Testis (tissue), 2 donors: ENCODE measurements around the gene POU6F2.

Experiments
- POLR2A ChIP-seq: fragments of 450-650 bp; IDR thresholded peaks from one replicate; pipeline ENCODE4 v1.6.1; 2017; ENCODE audit warnings: antibody characterized with exemption, mild to moderate bottlenecking, moderate library complexity
- TF ChIP-seq, protein P1 (sequence below), 3 experiments: fragments of 450-650 bp in 2 of 3; fragments of 200-600 bp in 1 of 3; sonication (generic) in 1 of 3; IDR thresholded peaks; one replicate each; pipeline ENCODE4 v1.5.1; 2016 to 2019; ENCODE audit warnings: antibody characterized with exemption in 3 of 3, mild to moderate bottlenecking in 2 of 3, moderate library complexity in 1 of 3

DNA sequence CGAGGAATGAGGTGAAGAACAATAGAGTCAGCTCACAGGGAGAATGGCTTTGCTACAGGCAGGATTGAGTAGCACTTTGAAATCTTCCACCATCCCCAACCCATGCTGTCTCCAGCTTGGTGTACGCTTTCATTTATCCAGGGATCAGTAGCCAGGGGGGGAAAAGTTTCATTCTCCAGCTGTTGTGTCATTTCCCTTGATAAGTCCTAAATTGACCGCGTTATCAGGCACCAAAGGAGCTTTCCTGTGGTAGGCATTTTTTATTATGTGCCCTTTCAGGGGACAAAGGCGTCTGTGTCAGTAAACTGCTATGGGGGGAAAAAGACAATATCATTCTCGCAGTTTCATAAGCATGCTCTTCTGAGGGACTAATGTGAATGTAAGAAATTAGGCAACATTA lies 481.9 kb downstream of the POU6F2 start:
- TF ChIP-seq, protein P1, sequence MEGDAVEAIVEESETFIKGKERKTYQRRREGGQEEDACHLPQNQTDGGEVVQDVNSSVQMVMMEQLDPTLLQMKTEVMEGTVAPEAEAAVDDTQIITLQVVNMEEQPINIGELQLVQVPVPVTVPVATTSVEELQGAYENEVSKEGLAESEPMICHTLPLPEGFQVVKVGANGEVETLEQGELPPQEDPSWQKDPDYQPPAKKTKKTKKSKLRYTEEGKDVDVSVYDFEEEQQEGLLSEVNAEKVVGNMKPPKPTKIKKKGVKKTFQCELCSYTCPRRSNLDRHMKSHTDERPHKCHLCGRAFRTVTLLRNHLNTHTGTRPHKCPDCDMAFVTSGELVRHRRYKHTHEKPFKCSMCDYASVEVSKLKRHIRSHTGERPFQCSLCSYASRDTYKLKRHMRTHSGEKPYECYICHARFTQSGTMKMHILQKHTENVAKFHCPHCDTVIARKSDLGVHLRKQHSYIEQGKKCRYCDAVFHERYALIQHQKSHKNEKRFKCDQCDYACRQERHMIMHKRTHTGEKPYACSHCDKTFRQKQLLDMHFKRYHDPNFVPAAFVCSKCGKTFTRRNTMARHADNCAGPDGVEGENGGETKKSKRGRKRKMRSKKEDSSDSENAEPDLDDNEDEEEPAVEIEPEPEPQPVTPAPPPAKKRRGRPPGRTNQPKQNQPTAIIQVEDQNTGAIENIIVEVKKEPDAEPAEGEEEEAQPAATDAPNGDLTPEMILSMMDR (IDR thresholded peaks at IDR 0.05) = no peak
- no peak for TF ChIP-seq POLR2A
